OCI-M2 (cell line): Measurements from ENCODE around the gene EIF2B1.

ENCODE experiments used
- DNase-seq: peaks from one replicate; lab custom pipeline; 2025; ENCODE audit not compliant: unreplicated experiment; lab: John Stamatoyannopoulos, UW

EIF2B1 gene

GRCh38 chr12:123571343-123571813, 62.1 kb downstream of the EIF2B1 start:
- DNase-seq, result no peak
